GM12878 (cell line): Measurements from ENCODE around the gene THAP7. TPM values are rescaled to one million over a fixed set of nuclear protein-coding genes. Genes with fewer than 3 reads are reported as not detected.

Experiments used
- CBFB ChIP-seq: IDR thresholded peaks from 2 replicates; pipeline ENCODE4 v1.6.1; 2016; ENCODE audit warnings: antibody characterized with exemption, low read depth
- CHD2 ChIP-seq: IDR thresholded peaks from 2 replicates; pipeline ENCODE4 v1.6.1; 2011; ENCODE audit warnings: low read depth, low read length, improper control_type of control experiment, borderline replicate concordance
- CTCF ChIP-seq, 3 experiments: IDR thresholded peaks in 2 of 3; conservative IDR thresholded peaks in 1 of 3; 2 replicates each; pipeline ENCODE4 v1.5.1; 2011; ENCODE audit warnings: low read depth in 3 of 3, low read length in 3 of 3, mild to moderate bottlenecking in 3 of 3, control low read depth in 2 of 3, moderate library complexity in 2 of 3, inconsistent platforms in 1 of 3, mixed read lengths in 1 of 3; ENCODE audit not compliant: control insufficient read depth in 2 of 3, insufficient read depth in 1 of 3; ENCODE audit errors: extremely low read depth in 1 of 3
- ESRRA ChIP-seq: IDR thresholded peaks from 2 replicates; pipeline ENCODE4 v1.6.1; 2012; ENCODE audit warnings: mild to moderate bottlenecking, low read length, improper control_type of control experiment
- GATAD2B ChIP-seq: fragments of 450-650 bp; conservative IDR thresholded peaks from 2 replicates; pipeline ENCODE4 v1.6.1; 2017; ENCODE audit warnings: low read depth, mild to moderate bottlenecking, moderate library complexity
- HDAC2 ChIP-seq: fragments of 200-600 bp; sonication (generic); IDR thresholded peaks from 2 replicates; pipeline ENCODE4 v1.6.1; 2017
- HDGF ChIP-seq: fragments of 450-650 bp; IDR thresholded peaks from 2 replicates; pipeline ENCODE4 v1.6.1; 2016; ENCODE audit warnings: antibody characterized with exemption
- IRF5 ChIP-seq: fragments of 450-650 bp; IDR thresholded peaks from 2 replicates; pipeline ENCODE4 v1.6.1; 2017; ENCODE audit warnings: borderline replicate concordance
- LARP7 ChIP-seq: fragments of 450-650 bp; IDR thresholded peaks from 2 replicates; pipeline ENCODE4 v1.6.1; 2017; ENCODE audit warnings: mild to moderate bottlenecking
- RELB ChIP-seq: fragments of 450-650 bp; IDR thresholded peaks from 2 replicates; pipeline ENCODE4 v1.6.1; 2017; ENCODE audit warnings: low read depth, mild to moderate bottlenecking, moderate library complexity
- SMAD5 ChIP-seq: IDR thresholded peaks from 2 replicates; pipeline ENCODE4 v1.6.1; 2016; ENCODE audit warnings: antibody characterized with exemption, low read depth
- STAT1 ChIP-seq: fragments of 450-650 bp; conservative IDR thresholded peaks from 2 replicates; pipeline ENCODE4 v1.6.1; 2014; ENCODE audit warnings: antibody characterized with exemption, mild to moderate bottlenecking
- TCF7 ChIP-seq: IDR thresholded peaks from 2 replicates; pipeline ENCODE4 v1.6.1; 2014; ENCODE audit warnings: antibody characterized with exemption, borderline replicate concordance
- YY1 ChIP-seq: IDR thresholded peaks from 2 replicates; pipeline ENCODE4 v1.6.1; 2011; ENCODE audit warnings: low read depth, mild to moderate bottlenecking, low read length
- ZBTB40 ChIP-seq: fragments of 450-650 bp; IDR thresholded peaks from 2 replicates; pipeline ENCODE4 v1.6.1; 2016; ENCODE audit warnings: mild to moderate bottlenecking, moderate library complexity, borderline replicate concordance
- ZNF207 ChIP-seq: fragments of 450-650 bp; IDR thresholded peaks from 2 replicates; pipeline ENCODE4 v1.6.1; 2014; ENCODE audit warnings: antibody characterized with exemption, mild to moderate bottlenecking, borderline replicate concordance
- polyA plus RNA-seq, 11 experiments: library from polyadenylated mRNA; depleted of rRNA in 4 of 11; unstranded in 6 of 11; stranded (reverse) in 5 of 11; fragments of >200 nt; fragmentation: Nextera tagmentation in 4 of 11; fragmentation: Illumina TruSeq in 1 of 11; extraction: Ambion mirVana in 4 of 11; extraction: Trizol in 1 of 11; gene quantifications; 1 replicate in 1 of 11; 2 replicates in 10 of 11; pipeline versions ENCODE4 v1.2.1 to v1.2.3, GENCODE V29; 2011 to 2016; ENCODE audit warnings: inconsistent platforms in 2 of 11, missing spikeins in 2 of 11, low read depth in 1 of 11
- total RNA-seq, 4 experiments: library from RNA; depleted of rRNA in 3 of 4; stranded (reverse); fragments of >200 nt in 3 of 4; fragmentation: Illumina TruSeq in 1 of 4; extraction: Trizol in 1 of 4; gene quantifications; 2 replicates each; pipeline versions ENCODE4 v1.2.1 to v1.2.3, GENCODE V29; 2013 to 2021
- TF ChIP-seq, protein P1 (sequence below): IDR thresholded peaks from 2 replicates; pipeline ENCODE4 v1.6.1; 2012; ENCODE audit warnings: mild to moderate bottlenecking, low read depth, low read length

THAP7 gene
- total and polyA plus RNA-seq, 10 of the 15 experiments (the other 5 are each of a cell fraction or from before 2014, with no cell fraction given) = 0.66 to 58.3 (median 26.3) TPM

- TF ChIP-seq ZBTB40 (peak; percentile 47; the same call in 1 of the 2 replicates), CBFB (peak; percentile 51; the same call in 1 of the 2 replicates), SMAD5 (peak; percentile 91), ESRRA (no peak), GATAD2B (peak; percentile 92), TCF7 (no peak), IRF5 (peak; percentile 57; the same call in 1 of the 2 replicates), LARP7 (peak; percentile 75), CHD2 (peak; percentile 72; the same call in 1 of the 2 replicates), YY1 (peak; percentile 36), HDGF (peak; percentile 41; the same call in 1 of the 2 replicates), STAT1 (no peak), CTCF (IDR thresholded peaks at IDR 0.05 in 2 of 3, conservative IDR thresholded peaks at IDR 0.05 in 1 of 3; ENCODE audit: control insufficient read depth in 2 of 3, extremely low read depth in 1 of 3, insufficient read depth in 1 of 3, low read depth in 3 of 3, low read length in 3 of 3) (peak; percentile 61 to 84 (median 66)), ZNF207 (peak; percentile 92), RELB (peak; percentile 78), HDAC2 (no peak)
- TF ChIP-seq, protein P1, sequence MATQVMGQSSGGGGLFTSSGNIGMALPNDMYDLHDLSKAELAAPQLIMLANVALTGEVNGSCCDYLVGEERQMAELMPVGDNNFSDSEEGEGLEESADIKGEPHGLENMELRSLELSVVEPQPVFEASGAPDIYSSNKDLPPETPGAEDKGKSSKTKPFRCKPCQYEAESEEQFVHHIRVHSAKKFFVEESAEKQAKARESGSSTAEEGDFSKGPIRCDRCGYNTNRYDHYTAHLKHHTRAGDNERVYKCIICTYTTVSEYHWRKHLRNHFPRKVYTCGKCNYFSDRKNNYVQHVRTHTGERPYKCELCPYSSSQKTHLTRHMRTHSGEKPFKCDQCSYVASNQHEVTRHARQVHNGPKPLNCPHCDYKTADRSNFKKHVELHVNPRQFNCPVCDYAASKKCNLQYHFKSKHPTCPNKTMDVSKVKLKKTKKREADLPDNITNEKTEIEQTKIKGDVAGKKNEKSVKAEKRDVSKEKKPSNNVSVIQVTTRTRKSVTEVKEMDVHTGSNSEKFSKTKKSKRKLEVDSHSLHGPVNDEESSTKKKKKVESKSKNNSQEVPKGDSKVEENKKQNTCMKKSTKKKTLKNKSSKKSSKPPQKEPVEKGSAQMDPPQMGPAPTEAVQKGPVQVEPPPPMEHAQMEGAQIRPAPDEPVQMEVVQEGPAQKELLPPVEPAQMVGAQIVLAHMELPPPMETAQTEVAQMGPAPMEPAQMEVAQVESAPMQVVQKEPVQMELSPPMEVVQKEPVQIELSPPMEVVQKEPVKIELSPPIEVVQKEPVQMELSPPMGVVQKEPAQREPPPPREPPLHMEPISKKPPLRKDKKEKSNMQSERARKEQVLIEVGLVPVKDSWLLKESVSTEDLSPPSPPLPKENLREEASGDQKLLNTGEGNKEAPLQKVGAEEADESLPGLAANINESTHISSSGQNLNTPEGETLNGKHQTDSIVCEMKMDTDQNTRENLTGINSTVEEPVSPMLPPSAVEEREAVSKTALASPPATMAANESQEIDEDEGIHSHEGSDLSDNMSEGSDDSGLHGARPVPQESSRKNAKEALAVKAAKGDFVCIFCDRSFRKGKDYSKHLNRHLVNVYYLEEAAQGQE = no peak
Observed at GRCh38 chr22:20981787-20982562, 19.9 kb downstream of the THAP7 start, which contains the start of gene LZTR1 (continued).
